Activated CD4-positive, alpha-beta T cell treated with anti-CD3 and anti-CD28 coated beads, Interleukin-10, Interleukin-2, amounts not matched to agents 100 ng/mL and 50 ng/mL, durations not matched to agents 16 hours and 8 hours (primary cell): Measurements from ENCODE around the gene UPK2.

Experiments
- DNase-seq: peaks from one replicate; pipeline ENCODE4 v3.0.0-alpha.2; 2020

Gene UPK2

DNA sequence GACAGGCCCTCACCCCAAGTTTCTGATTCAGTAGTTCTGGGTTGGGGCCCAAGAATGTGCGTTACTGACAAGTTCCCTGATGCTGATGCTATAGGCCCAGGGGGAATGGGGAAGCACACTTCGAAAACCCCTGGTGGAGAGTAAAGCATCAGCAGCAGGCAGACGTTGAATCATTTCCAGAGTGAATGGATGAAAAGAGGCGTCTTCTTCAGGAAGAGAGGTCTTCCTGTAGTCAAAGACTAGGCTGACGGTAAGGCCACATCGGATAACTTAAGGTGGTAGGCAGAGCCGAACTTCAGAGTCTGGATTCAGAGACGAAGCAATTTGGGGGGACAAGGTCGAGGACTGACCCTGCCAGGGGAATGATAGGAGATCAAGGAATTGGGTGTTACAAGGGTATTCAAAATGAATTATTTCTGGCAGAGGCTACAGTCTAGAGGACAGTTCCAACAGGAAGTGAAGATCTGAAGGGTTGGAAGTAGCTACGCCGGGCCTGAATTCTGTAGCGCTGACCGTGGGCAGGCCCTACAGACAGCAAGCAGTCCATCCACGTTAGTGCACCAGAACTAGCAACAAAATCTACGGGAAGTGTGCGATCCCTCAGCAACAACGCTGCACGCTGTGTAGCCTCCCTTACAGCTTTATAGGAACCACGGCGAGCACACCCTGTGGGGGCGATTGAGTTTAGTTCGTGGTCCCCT is 41.0 kb downstream of the UPK2 start:
- peak; percentile 78 for DNase-seq

DNA sequence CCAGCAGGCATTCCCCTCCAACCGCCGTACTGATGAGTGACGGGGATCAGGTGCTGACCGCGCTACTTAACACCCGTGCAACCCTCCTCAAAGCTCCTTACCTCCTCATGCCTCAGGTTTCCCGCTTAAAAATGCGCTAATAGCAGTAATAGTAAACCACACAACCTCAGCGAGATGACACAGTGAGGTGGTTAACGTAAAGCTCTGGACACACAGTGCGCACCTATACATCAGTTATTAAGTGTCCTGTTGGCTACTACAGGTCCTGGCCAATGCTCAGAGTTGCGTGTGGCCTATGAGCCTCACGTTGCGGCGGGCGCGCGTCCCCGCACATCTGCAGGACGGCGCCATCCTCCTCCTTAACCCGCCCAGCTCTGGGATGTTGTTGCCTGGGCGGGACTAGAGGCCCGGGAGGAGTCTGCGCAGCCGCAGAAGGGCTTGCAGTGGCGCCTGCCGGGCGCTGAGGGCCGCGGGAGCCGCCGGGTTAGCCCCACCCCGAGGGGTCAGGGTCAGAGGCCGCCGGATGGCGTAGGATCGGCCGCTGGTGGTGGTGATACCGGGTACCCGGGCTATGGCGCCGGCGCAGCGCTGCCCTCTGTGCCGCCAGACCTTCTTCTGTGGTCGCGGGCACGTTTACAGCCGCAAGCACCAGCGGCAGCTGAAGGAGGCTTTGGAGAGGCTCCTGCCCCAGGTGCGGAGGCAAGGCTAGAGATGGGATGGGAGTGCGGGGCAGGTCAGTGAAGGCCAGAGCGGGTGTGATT is 41.7 kb downstream of the UPK2 start, which contains the start of gene CENATAC:
TSS of gene CENATAC (plus strand) at position 512 of the 761 bp plus-strand sequence. CDS start at position 572, 60 bp downstream.
- DNase-seq: peak; percentile 98

DNA sequence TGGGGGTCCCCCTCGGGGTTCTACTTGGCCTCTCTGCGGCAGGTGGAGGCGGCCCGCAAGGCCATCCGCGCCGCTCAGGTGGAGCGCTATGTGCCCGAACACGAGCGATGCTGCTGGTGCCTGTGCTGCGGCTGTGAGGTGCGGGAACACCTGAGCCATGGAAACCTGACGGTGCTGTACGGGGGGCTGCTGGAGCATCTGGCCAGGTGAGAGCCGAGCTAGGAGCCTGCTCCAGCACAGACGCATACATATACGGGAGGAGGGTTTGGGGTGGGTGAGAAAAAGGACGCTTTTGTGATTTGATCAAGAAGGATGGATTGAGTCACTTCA is 42.3 kb downstream of the UPK2 start:
- no peak for DNase-seq

DNA sequence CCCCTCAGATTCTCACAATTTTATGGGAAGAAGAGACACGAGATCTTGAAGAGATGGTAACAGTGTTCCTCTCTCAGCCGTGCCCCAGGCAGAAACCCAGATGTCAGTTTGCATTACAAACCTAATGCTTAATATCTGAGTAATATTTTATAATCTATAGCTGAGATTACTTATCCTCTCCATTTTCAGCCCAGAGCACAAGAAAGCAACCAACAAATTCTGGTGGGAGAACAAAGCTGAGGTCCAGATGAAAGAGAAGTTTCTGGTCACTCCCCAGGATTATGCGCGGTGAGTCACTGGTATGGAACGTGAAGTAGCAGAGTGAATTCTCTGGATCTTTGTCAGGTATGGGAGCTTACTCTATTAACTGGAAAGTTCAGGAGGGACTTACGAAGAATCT is 42.7 kb downstream of the UPK2 start:
- no peak for DNase-seq

DNA sequence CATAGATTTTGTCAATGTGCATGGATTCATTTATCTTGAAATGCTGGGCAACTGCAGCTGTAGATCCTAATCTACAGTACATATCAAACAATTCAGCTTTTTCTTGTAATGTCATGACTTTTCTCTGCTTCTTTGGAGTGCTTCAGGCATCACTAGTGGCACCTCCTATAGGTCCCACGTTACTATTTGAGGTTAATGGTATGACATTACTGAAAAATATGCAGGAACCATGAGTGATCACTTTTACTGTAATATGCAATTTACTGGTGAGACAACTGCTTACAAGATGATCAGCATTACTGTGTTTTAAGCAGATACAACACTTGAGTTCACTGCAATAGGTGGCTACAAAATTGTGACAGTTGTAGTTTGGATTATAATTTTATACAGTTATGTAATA is 44.8 kb downstream of the UPK2 start:
- no peak for DNase-seq

DNA sequence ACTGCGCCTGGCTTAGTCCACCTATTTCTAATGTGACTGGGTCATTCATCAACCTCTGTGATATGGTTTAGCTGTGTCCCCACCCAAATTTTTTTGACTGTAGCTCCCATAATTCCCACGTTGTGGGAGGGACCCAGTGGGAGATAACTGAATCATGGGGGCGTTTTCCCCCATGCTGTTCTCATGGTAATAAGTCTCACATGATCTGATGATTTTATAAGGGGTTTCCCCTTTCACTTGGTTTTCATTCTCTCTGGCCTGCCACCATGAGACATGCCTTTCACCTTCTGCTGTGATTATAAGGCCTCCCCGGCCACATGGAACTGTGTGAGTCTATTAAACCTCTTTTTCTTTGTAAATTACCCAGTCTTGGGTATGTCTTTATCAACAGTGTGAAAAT is 50.6 kb downstream of the UPK2 start:
- DNase-seq: no peak
